A375 (cell line): ENCODE results near the gene C5AR1. TPM values are rescaled to one million over a fixed set of nuclear protein-coding genes. Genes with fewer than 3 reads are reported as not detected.

ENCODE experiments used
- total RNA-seq: library from RNA; depleted of rRNA; stranded (reverse); fragments of >200 nt; shearing (Covaris generic); gene quantifications from 2 replicates; pipeline ENCODE4 v1.2.3, GENCODE V29; 2014; rRNA removed

Gene C5AR1
- total RNA-seq: 0.64 TPM in 2 replicates

DNA sequence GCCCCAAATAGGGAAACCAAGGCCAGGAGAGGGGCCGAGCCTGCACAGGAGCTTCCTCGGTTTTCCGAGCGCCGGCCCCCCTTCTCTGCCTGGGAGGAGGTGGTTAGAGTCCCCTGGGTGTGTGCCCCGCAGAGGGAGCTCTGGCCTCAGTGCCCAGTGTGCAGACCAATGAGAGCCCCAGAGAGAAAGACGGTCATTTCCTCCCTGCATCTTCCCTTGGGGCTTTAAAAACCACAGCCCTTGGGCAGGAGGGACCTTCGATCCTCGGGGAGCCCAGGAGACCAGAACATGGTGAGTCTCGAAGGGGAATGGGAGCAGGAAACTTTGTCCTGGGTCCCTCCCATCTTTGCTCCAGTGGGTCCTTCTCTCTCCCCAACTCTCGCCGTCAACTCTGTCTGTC, at the start of gene C5AR1:
Gene C5AR1, plus strand, starts transcription at position 254 of the 400 bp plus-strand sequence. Its CDS starts 35 bp downstream, at position 289.

DNA sequence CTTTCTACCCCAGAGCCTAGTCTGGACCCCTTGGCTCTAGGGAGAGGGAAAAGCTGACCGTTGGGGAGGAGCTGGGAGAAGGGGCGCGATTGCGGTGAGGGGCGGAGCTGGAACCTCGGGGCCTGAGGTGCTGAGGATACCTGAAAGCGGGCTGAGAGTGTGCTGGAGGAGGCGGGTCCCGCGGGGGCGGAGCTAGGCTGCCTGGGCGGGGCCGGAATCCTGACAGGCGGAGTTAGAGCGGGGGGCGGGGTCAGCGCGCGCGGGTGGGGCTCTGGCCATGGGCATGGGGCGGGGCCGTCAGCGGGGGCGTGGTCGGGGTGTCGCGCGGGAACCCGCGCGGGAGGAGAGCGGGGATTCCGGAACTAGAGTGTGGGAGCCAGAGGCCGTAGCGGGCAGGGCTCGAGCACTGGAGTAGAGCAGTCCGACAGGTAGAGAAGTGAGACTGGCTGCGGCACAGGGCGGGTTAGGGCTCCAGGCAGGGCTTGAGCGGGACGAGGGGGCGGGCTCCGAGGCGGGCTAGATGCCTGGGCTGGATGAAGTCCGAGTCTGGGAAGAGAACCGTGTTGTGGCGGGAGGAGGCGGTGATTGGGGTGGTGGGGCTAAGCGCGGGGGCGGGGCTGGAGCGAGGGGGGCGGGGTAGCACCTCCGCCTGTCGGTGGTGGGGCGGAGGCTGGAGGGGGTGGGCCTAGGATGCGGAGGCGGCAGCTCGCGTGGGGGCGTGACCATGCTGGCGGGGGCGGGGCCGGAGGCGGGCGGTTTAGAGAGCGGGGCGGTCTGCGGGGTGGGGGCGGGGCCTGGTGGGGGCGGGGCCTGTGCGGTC, 35.4 kb upstream of the C5AR1 start, which contains the start of gene INAFM1:
Gene INAFM1, plus strand, starts transcription at position 815 of the 820 bp plus-strand sequence. CDS start 35 bp downstream, outside the sequence.

GRCh38 chr19:47331931-47332547, 22.4 kb downstream of the C5AR1 start, which contains the start of gene C5AR2:
Gene C5AR2, plus strand, starts transcription at chr19:47332175. Its CDS starts 8,625 bp downstream, at chr19:47340800.

DNA sequence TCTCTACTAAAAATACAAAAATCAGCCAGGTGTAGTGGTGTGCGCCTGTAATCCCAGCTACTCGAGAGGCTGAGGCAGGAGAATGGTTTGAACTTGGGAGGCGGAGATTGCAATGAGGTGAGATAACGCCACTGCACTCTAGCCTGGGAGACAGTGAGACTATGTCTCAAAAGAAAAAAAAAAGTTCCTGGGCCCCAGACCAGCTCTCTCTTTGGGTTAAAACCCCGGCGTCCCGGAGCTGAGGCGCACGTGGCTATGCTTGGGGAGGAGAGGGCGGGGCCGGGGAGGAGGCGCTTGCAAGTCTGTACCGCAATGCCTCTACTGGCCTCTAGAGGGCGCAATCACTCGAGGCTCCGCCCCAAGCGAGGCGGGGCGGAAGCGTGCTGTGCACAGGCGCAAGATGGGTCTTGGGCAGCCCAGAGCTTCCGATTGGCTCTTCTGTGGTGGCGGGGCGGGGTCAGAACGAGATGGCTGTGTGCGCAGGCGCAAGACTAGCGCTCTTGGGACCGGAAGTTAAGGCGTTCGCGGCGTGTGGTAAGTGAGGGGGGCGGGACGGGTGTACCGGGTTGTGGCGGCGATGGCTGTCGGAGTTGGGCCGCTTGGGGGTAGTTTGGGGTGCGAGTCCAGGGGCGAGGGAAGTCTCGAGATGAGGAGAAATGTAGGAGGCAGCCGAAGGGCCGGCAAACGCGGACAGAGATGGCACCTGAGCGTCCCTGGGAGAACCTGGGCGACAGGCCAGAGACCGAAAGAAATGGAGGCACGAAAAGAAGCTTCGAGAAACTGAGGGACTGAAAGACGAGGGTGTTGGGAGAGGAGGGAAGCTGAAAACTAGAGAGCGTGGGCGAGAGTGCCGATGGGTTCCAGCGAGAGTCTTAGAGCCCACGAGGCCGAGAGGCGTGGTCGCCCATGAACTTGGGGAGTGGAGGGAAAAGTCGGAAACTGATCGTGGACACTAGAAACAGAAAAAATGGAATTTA, 39.4 kb downstream of the C5AR1 start, which contains the start of gene DHX34:
Gene DHX34, plus strand, starts transcription at position 497 of the 977 bp plus-strand sequence. CDS start 3,716 bp downstream, outside the sequence.

Other genes starting within 250 kb of the C5AR1 start
- gene ZC3H4, start 196.1 kb upstream of the C5AR1 start, total RNA-seq: 21.5 and 26.7 TPM in 2 replicates
- 172 and 182 TPM in 2 replicates for gene SAE1, start 179.0 kb upstream of the C5AR1 start, total RNA-seq
- 15.8 and 16.9 TPM in 2 replicates for gene BBC3, start 78.7 kb upstream of the C5AR1 start, total RNA-seq
- gene CCDC9, start 53.3 kb upstream of the C5AR1 start, total RNA-seq: 20.5 and 22.0 TPM in 2 replicates
- 6.1 and 8.1 TPM in 2 replicates for gene INAFM1, start 35.0 kb upstream of the C5AR1 start, total RNA-seq
- not detected in 2 replicates for gene C5AR2, start 22.3 kb downstream of the C5AR1 start, total RNA-seq
- 30.0 and 34.4 TPM in 2 replicates for gene DHX34, start 39.5 kb downstream of the C5AR1 start, total RNA-seq
- gene MEIS3, start 109.7 kb downstream of the C5AR1 start, total RNA-seq: 8.0 and 11.1 TPM in 2 replicates
- not detected in 2 replicates for gene SLC8A2, start 162.0 kb downstream of the C5AR1 start, total RNA-seq
- 9.9 and 14.9 TPM in 2 replicates for gene KPTN, start 174.4 kb downstream of the C5AR1 start, total RNA-seq
- 55.5 and 61.0 TPM in 2 replicates for gene NAPA, start 205.2 kb downstream of the C5AR1 start, total RNA-seq